Stimulated activated naive CD8-positive, alpha-beta T cell treated with anti-CD3 and anti-CD28 coated beads, Interleukin-15, Interleukin-2, amounts not matched to agents 100 U/mL and 50 U/mL, for 24 hours (primary cell): ENCODE measurements around the gene SMURF1.
"Not testable (repeated sequence)": the region's sequence is repeated elsewhere in the genome, so short reads cannot be mapped to it uniquely, and the experiment has no call there.

ENCODE experiments used
- ATAC-seq: fragments of 150-1000 bp; cut with Tn5 transposase; one replicate; pipeline ENCODE4 v1.10.0; 2021
- DNase-seq: peaks from one replicate; pipeline ENCODE4 v3.0.0; 2021

Gene SMURF1

GRCh38 chr7:99143853-99144672 is at the start of gene SMURF1:
Gene SMURF1 (minus strand): TSS chr7:99144108. CDS start chr7:99143780, 328 bp downstream.
- ATAC-seq (peak; percentile 72), DNase-seq (peak; percentile 79)

- DNase-seq: no peak
- ATAC-seq: no peak
Measured at GRCh38 chr7:99191869-99192596, 48.1 kb upstream of the SMURF1 start.

- ATAC-seq (no peak), DNase-seq (no peak)
Measured at GRCh38 chr7:99190359-99191009, 46.6 kb upstream of the SMURF1 start.

GRCh38 chr7:99189222-99189621 is 45.3 kb upstream of the SMURF1 start:
- no peak for ATAC-seq

GRCh38 chr7:99188221-99188620 is 44.3 kb upstream of the SMURF1 start:
- ATAC-seq: no peak
- no peak for DNase-seq

More at GRCh38 chr7:99189222-99189621, 45.3 kb upstream of the SMURF1 start:
- DNase-seq: no peak

GRCh38 chr7:99184532-99185218 is 40.8 kb upstream of the SMURF1 start:
- ATAC-seq (no peak), DNase-seq (no peak)

- DNase-seq: no peak
Measured at GRCh38 chr7:99180067-99180650, 36.3 kb upstream of the SMURF1 start.

GRCh38 chr7:99177165-99177564 is 33.3 kb upstream of the SMURF1 start:
- ATAC-seq (no peak), DNase-seq (no peak)

More at GRCh38 chr7:99180067-99180650, 36.3 kb upstream of the SMURF1 start:
- no peak for ATAC-seq

- ATAC-seq (no peak), DNase-seq (no peak)
Measured at GRCh38 chr7:99173787-99174186, 29.9 kb upstream of the SMURF1 start.

GRCh38 chr7:99171731-99172130 is 27.8 kb upstream of the SMURF1 start:
- ATAC-seq (no peak), DNase-seq (no peak)

- ATAC-seq (no peak), DNase-seq (no peak)
Measured at GRCh38 chr7:99170730-99171074, 26.8 kb upstream of the SMURF1 start.

- DNase-seq: no peak
- ATAC-seq: no peak
Measured at GRCh38 chr7:99170065-99170729, 26.3 kb upstream of the SMURF1 start.

GRCh38 chr7:99167072-99167471 is 23.2 kb upstream of the SMURF1 start:
- DNase-seq: no peak
- no peak for ATAC-seq

- ATAC-seq: no peak
- DNase-seq: no peak
Measured at GRCh38 chr7:99165816-99166215, 21.9 kb upstream of the SMURF1 start.

GRCh38 chr7:99163669-99164068 is 19.8 kb upstream of the SMURF1 start:
- not testable (repeated sequence) for ATAC-seq, DNase-seq

GRCh38 chr7:99156649-99157048 is 12.7 kb upstream of the SMURF1 start:
- DNase-seq (no peak), ATAC-seq (no peak)

GRCh38 chr7:99155211-99155610 is 11.3 kb upstream of the SMURF1 start:
- ATAC-seq: no peak
- no peak for DNase-seq

- ATAC-seq (no peak), DNase-seq (no peak)
Measured at GRCh38 chr7:99146979-99147378, 3.1 kb upstream of the SMURF1 start.

GRCh38 chr7:99143521-99143852 is 421 bp downstream of the SMURF1 start:
- DNase-seq (no peak), ATAC-seq (no peak)

GRCh38 chr7:99142727-99143520 is 984 bp downstream of the SMURF1 start:
- peak; percentile 92 for DNase-seq
- peak; percentile 58 for ATAC-seq
